ENCODE data around the gene NUFIP1. TPM values are rescaled to one million over a fixed set of nuclear protein-coding genes. Genes with fewer than 3 reads are reported as not detected.

Gene NUFIP1
- total RNA-seq, 4 donors from 2014 or later = 2.0 to 3.8 (median 3.0) TPM

- TF ChIP-seq, protein P1, sequence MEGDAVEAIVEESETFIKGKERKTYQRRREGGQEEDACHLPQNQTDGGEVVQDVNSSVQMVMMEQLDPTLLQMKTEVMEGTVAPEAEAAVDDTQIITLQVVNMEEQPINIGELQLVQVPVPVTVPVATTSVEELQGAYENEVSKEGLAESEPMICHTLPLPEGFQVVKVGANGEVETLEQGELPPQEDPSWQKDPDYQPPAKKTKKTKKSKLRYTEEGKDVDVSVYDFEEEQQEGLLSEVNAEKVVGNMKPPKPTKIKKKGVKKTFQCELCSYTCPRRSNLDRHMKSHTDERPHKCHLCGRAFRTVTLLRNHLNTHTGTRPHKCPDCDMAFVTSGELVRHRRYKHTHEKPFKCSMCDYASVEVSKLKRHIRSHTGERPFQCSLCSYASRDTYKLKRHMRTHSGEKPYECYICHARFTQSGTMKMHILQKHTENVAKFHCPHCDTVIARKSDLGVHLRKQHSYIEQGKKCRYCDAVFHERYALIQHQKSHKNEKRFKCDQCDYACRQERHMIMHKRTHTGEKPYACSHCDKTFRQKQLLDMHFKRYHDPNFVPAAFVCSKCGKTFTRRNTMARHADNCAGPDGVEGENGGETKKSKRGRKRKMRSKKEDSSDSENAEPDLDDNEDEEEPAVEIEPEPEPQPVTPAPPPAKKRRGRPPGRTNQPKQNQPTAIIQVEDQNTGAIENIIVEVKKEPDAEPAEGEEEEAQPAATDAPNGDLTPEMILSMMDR (IDR thresholded peaks at IDR 0.05; ENCODE audit: low read depth) = no peak
These were observed 50.4 kb downstream of the NUFIP1 start for GRCh38 chr13:44938854-44939253.

GRCh38 chr13:44936246-44936645 lies 53.0 kb downstream of the NUFIP1 start:
- TF ChIP-seq, protein P1 (IDR thresholded peaks at IDR 0.05; ENCODE audit: low read depth) = no peak

GRCh38 chr13:44934724-44935123 lies 54.5 kb downstream of the NUFIP1 start:
- TF ChIP-seq, protein P1 (IDR thresholded peaks at IDR 0.05; ENCODE audit: low read depth) = no peak

- TF ChIP-seq, protein P1 (IDR thresholded peaks at IDR 0.05; ENCODE audit: low read depth) = no peak
These were observed 56.4 kb downstream of the NUFIP1 start for GRCh38 chr13:44932850-44933251.

- TF ChIP-seq, protein P1 (IDR thresholded peaks at IDR 0.05; ENCODE audit: low read depth) = no peak
These were observed 57.0 kb downstream of the NUFIP1 start for GRCh38 chr13:44932171-44932849.

- TF ChIP-seq, protein P1 (IDR thresholded peaks at IDR 0.05; ENCODE audit: low read depth) = no peak
These were observed 58.2 kb downstream of the NUFIP1 start for GRCh38 chr13:44930963-44931623.

DNA sequence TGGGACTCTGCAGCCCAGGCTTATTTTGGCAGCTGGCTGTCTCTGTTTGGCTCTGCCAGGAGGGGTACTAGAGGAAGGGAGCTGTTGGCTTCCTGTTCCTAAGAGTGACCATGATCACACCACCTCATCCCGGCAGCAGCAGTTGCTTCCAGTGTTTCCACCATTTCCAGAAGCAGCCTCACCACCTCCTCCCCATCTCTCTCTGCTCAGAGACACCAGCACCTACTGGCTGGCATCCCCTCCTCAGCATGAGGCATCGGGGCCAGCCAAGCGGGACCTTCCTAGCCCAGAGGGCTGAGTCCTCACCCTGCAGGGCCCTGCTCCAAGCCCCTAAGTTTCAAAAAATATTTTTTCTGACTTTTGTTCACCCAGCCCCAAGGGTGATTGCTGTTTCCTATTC lies 59.0 kb downstream of the NUFIP1 start:
- TF ChIP-seq, protein P1 (IDR thresholded peaks at IDR 0.05; ENCODE audit: low read depth) = no peak
